Muscle of back (tissue), 11 donors: ENCODE data around the gene XIRP1. TPM values are rescaled to one million over a fixed set of nuclear protein-coding genes. Genes with fewer than 3 reads are reported as not detected.

Source experiments
- DNase-seq, 3 donors: peaks; one replicate each; pipeline versions ENCODE4 v3.0.0 to v3.0.0-alpha.2; 2013
- polyA plus RNA-seq, 10 donors: library from polyadenylated mRNA; unstranded; fragments of 120-200 nt; gene quantifications; one replicate each; pipeline ENCODE4 v1.2.1, GENCODE V29; 2013; ENCODE audit not compliant: insufficient read length in 10 of 10

XIRP1 gene
- polyA plus RNA-seq, 10 donors = 45.2 to 483 (median 169) TPM

DNA sequence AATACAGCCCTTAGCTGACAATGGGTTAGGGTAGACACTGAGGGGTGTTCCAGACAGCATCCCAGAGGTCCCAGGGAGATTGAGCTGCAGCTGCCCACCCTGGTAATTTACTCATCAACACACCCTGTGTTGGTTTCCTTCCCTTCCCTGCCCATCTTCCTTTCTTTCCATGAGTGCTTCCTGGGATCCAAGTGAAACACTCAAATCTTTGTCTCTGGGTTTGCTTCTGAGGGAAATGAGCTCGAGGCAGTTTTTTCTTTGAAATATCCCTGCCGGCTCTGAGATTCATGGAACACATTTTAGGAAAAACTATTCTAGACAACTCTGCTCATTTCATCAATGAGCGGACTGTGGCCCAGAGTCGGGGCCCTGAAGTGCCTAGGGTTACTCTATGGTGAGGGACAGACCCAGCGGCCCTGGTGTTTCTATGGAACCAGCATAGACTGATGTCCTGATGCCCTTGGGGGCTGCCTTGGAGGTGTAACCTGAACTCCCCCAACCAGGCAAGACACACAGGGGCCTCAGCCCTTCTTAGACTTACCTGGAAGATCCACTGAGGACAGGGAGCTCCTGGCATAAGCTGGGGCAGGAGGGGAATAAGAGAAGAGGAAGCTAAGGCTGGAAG, 24.1 kb downstream of the XIRP1 start:
- no peak for DNase-seq

DNA sequence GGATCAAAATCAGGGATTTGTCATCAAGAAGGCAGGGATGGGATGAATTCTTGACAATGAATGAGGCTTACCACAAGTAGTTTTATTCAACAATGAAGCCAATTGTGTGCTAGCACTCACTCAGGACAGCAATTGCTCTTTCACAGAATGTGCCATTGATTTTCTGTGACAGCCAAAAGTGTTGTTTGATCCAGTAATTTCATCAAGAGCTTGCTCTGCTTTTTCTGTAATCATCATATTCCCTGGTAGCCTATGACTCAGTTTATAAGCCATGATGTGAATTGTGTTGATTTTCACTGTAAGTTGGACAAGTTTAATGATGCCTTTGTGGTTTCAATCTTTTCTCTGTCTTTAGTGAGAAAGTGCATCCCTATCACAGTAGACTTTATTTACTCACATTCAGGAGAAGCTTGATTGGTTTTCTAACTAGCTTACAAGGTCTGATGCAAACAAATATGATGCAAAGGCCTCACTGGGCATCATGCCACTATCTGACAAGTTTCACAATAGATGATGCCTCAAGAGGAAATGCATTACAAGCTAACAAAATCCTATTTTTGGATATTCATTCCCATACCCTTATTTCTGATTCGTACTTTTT, 25.4 kb downstream of the XIRP1 start:
- DNase-seq = peak in 1 of 3 donors; percentile 77

GRCh38 chr3:39166134-39166710, 26.2 kb downstream of the XIRP1 start:
- peak in 1 of 3 donors; percentile 94 for DNase-seq

- DNase-seq = no peak
Observed at GRCh38 chr3:39165518-39165917, 26.9 kb downstream of the XIRP1 start.

DNA sequence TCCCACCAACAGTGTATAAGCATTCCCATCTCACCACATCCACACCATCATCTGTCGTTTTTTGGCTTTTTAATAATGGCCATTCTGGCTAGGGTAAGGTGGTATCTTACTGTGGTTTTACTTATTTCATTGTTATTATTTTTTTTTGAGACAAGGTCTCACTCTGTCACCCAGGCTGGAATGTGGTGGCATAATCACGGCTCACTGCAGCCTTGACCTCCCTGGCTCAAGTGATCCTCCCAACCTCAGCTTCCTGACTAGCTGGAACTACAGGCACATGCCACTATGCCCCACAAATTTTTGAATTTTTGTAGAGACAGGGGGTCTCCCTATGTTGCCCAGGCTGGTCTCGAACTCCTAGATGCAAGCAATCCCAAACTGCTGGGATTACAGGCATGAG, 28.0 kb downstream of the XIRP1 start:
- no peak for DNase-seq

DNA sequence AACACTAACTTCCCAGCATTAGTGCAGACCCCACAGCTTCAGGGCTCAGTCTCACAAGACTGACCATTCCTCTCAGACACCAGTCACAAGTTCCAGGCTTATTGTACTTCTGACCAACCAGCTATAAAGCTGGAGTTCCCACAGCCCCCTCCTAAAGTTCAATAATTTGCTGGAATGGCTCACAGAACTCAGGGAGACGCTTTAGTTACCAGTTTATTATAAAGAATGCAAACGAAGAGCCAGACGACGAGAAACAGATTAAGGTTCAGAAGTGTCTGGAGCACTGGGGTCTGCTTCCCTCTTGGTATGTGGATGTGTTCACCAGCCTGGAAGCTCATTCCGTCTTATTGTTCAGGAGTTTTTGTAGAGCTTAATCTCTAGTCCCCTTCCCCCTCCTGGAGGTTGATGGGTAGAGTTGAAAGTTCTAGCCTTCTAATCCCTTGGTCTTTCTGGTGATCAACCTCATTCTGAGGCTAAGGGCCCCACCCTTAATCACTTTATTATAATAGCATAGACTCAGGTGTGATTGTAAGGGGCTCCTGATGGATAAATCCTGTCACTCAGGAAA, 34.2 kb downstream of the XIRP1 start:
- DNase-seq = no peak

GRCh38 chr3:39157359-39157758, 35.0 kb downstream of the XIRP1 start:
- no peak for DNase-seq

GRCh38 chr3:39156421-39156820, 36.0 kb downstream of the XIRP1 start:
- no peak for DNase-seq

DNA sequence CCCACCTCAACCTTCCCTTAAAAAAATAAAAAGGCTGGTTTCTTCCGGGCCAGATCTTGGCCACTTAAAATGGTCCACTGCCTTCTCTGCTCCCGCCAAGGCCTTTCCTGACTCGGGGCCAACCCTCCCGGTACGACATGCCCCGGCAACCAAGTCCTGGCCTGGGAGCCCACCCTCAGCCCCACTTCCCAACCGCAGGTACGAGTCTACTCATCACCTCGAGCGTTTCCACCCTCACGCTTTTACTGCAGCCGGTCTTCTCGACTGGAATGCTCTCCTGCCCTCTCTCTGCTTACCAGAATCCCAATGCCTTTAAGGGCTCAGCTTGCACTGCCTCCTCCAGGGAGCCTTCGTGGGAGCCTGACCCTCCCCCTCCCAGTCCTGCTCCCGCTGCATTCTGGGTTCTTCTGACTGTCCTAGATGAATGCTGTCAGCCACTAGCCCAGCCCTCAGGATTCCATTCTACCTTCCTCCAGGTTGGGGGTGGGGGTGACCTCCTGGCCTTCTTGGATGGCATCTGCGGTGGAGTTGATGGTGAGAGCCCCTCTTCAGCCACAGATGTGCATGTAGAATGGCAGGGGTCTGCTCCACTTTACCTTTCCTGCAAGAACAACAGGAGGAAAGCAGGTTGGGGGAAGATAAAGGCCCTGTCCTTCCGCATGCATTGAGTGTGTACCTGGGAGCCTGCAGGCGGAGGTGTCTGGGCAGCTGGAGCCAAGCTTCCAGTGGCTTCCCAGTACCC, 37.9 kb downstream of the XIRP1 start:
- DNase-seq = peak in 1 of 3 donors; percentile 60

DNA sequence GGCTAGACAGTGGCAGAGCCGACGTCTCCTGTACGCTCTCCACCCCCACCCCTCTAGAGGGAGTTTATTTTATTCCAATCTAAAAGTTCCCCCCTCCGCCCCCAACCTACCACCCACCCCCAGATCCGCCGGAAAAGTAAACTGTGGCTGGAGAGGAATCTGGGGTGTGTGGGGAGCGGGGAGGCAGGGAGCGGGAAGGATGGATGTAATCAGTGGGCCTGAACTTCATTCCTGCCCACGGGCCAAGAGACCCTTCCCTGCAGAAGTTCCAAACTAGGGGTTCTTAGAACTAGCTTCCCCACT, 38.5 kb downstream of the XIRP1 start:
- no peak for DNase-seq

GRCh38 chr3:39150803-39151631, 41.4 kb downstream of the XIRP1 start:
- peak; percentile 83 to 97 (median 89) for DNase-seq

- DNase-seq = no peak
Observed at GRCh38 chr3:39150148-39150802, 42.1 kb downstream of the XIRP1 start.

GRCh38 chr3:39149498-39150147, 42.8 kb downstream of the XIRP1 start:
- DNase-seq = no peak

DNA sequence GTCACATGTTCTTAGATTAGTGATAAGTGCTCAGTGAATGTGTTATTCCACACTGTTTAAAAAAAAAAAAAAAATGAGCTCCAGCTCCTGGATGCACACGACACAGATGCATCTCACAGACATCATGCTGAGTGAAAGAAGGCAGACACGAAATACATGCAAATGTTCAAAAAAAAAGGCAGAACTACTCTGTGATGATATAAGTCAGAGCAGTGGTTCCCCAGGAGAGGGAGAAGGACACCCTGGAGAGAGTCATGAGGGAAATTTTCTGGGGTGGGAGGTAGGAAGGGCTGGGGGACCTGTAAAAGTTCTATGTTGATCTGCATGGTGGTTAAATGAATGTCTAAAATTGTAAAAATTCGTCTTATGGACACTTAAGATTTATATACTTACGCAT, 43.3 kb downstream of the XIRP1 start:
- DNase-seq = no peak

DNA sequence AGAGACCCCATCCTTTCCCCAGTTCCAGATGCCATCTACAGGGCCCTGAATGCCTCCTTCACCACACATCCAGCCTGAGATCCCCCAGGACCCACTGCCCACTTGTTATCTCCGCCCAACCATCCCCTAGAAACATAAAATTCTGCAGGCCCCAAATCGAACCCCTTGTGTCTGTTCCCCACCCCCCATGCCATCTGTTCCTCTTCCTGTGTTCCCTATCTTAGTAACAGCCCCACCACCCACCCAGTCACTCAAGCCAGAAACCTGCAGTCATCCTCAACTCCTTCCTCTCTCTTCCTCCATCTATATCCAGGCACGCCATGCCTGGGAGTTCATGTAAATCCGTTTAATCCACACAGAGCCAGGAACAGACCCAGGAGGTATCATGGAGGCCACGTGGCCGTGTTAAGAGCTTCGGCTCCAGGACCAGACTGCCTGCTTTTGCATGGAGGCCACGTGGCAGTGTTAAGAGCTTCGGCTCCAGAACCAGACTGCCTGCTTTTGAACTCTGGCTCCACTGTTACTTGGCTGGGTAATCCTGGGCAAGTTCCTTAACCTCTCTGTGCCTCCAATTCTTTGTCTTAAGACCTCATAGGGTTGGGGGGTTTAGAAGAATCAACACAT, 43.8 kb downstream of the XIRP1 start:
- DNase-seq = peak in 1 of 3 donors; percentile 52

DNA sequence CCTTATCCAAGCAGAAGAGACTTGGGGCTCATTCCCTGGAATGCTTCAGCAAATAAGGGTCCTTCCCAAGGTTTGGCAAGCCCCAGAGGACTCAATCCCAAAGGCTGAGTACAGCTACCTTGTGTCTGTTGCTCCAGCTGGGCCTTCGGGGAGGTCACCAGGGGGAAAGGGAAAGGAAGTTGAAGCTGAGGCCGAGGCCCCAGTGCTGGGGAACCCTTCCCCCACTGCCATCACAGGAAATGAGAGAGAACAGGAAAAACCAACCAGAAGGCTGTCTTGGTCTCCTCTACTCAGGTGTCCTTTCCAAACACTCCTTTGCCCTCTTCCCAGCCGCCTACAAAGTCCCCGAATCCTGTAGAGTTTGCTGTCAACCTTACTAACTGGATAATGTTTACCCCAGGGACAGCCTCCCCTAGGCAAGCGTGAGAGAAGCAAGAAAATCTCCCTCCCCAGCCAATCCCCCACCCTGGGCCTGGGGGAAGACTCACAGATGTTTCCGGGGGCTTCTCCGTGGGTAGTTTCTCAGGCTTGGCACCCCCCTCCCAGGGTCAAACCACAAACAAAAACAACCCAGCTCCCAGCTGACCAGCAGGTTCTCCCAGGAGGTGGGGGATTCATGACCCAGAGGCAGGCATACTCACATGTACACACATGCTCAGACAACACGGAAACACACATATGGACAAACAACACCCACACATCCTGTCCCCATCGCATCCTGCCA, 44.5 kb downstream of the XIRP1 start:
- peak in 1 of 3 donors; percentile 70 for DNase-seq

- peak; percentile 64 to 95 (median 83) for DNase-seq
Observed at GRCh38 chr3:39146611-39147591, 45.5 kb downstream of the XIRP1 start.

- no peak for DNase-seq
Observed at GRCh38 chr3:39146083-39146501, 46.3 kb downstream of the XIRP1 start.
